Breast epithelium (tissue), 3 donors: ENCODE results near the gene ZNF195.

Experiments
- CTCF ChIP-seq, 3 donors: fragments of 450-650 bp; IDR thresholded peaks; one replicate each; pipeline ENCODE4 v1.5.1; 2016 to 2017; ENCODE audit warnings: antibody characterized with exemption in 3 of 3, mild to moderate bottlenecking in 3 of 3, moderate library complexity in 3 of 3
- POLR2AphosphoS5 ChIP-seq, 3 donors: sonication (generic); formaldehyde crosslinking; IDR thresholded peaks; one replicate each; pipeline ENCODE4 v1.6.1; 2017; ENCODE audit warnings: antibody characterized with exemption in 3 of 3

- no peak for TF ChIP-seq POLR2AphosphoS5 (IDR thresholded peaks at IDR 0.05)
- no peak for TF ChIP-seq CTCF (IDR thresholded peaks at IDR 0.05)
Measured at GRCh38 chr11:3347127-3347526, 31.8 kb downstream of the ZNF195 start.
